HG02610 (cell line): ENCODE data around the gene NR2F1-AS1.

ENCODE experiments used
- ATAC-seq: cut with Tn5 transposase; IDR thresholded peaks from one replicate; pipeline ENCODE4 v1.9.1; 2021; ENCODE audit warnings: mild to moderate bottlenecking, moderate library complexity; ENCODE audit not compliant: unreplicated experiment

Gene NR2F1-AS1

DNA sequence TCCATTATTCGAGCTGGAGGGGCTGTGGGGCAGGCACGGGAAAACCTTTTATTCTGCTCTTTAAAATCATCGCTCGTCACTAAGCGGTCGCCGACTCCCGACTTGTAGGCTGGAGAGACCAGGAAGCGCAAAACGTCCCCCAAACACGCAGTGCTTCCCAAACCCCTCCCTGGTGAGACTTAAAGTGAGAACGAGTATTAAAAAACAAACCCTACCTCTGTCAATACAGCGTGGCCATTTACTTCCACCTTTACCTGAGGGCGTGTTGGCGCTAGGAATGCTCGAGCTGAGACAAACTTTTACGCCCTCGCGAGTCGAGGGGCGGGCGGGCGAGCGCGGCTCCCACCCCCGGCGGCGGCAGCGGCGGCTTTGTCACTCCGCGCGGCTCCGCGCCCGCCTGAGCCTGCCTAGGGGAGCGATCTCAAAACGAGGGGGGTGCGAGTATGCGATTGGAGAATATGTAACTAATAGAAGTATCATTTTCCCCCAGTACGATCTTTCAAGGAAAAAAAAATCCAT is at the start of gene NR2F1-AS1:
Gene NR2F1-AS1 (minus strand): TSS at position 293 of the 519 bp plus-strand sequence.
- peak; percentile 23 for ATAC-seq

DNA sequence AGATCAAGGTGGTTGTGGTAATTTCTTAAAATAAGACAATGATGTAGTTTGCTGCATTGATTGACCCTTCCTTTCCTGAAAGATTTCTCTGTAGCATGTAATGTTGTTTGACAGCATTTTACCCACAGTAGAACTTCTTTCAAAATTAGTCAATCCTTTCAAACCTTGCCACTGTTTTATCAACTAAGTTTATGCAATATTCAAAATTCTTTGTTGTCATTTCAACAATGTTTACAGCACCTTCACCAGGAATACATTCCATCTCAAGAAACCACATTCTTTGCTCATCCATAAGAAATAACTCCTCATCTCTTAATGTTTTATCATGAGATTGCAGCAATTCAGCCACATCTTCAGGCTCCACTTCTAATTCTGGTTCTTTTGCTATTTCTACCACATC is 45.8 kb upstream of the NR2F1-AS1 start:
- ATAC-seq = no peak

DNA sequence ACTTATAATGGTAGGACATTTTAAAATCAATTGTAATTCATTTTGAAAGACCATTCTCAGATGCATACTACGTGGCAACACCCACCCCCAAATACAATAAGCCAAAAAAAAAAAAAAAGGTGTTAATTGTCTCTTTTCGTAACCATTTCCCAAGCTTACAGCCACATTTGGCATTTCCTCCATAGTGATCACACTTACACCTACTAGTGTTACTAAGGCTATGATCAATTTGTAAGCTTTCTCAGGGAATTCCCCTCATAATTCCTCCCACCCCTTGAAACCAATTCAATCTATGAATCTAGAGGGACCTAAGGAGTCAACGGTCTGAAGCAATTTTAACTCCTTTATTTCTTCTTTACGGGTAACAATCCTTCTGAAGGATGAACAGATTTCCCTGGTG is 42.1 kb upstream of the NR2F1-AS1 start:
- ATAC-seq = no peak

- ATAC-seq = no peak
Measured at GRCh38 chr5:93622240-93622885, 41.3 kb upstream of the NR2F1-AS1 start.

- peak; percentile 12 for ATAC-seq
Measured at GRCh38 chr5:93621327-93621798, 40.3 kb upstream of the NR2F1-AS1 start.

GRCh38 chr5:93620487-93621326 is 39.7 kb upstream of the NR2F1-AS1 start:
- peak; percentile 95 for ATAC-seq

GRCh38 chr5:93616538-93617174 is 35.6 kb upstream of the NR2F1-AS1 start:
- ATAC-seq = no peak

DNA sequence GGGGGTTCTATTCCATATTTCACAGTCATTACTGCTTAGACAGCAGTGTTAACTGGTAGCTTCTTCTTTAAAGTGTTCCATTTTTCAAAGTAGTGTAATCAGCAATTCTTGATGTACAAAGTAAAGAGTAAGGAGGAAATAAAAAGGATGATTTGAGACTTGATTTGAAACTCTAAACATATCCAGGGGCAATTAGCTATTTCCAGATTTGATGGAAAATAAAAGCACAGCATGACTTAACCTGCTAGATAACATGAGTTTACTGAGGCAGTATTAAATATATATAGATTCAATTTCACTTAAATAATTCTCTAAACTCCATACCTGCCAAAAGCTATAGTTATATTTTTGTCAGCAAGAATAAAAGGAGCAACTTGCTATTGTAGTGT is 31.8 kb upstream of the NR2F1-AS1 start:
- ATAC-seq = no peak

DNA sequence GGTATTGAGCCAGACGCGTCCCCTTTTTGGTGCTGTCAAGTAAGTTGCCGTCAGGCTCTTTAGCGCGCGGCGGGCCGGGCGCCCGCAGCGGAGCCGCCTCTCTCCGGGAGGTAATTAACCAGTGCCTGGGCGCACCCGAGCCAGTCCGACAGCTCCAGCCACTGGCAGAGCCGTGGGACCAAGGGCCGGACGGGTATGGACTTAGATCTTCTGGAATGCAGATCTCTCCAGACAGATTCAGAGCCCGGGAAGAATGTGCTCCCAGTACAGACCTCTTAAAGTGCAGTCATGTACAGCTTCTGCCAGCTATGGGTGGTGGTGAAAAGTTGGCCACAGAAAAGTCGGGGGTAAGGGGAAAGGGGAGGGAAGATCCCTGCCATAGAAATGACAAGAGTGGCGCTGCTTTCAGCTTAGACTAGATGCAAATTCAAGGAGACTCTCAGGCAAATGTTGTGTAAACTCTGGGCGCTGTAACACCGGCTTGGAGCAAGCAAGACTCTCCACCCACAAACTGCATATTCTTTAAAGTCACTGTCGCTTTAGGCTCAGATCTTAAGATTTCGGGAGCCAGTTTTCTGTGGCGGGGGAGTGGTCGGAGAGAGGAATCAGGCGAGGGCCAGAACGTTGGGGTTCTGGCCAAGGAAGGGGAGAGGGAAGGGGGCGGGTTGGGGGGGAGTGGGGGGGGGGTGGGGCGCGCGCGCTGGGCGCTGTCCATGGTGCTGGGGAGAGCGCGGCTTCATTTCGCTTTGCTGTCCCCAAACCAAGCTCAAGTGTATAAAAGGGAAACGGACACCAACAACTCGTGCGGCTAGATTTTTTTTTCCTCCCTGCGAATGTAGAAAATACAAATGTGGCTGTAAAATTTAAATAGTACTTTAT is 31.2 kb upstream of the NR2F1-AS1 start:
- ATAC-seq = no peak

DNA sequence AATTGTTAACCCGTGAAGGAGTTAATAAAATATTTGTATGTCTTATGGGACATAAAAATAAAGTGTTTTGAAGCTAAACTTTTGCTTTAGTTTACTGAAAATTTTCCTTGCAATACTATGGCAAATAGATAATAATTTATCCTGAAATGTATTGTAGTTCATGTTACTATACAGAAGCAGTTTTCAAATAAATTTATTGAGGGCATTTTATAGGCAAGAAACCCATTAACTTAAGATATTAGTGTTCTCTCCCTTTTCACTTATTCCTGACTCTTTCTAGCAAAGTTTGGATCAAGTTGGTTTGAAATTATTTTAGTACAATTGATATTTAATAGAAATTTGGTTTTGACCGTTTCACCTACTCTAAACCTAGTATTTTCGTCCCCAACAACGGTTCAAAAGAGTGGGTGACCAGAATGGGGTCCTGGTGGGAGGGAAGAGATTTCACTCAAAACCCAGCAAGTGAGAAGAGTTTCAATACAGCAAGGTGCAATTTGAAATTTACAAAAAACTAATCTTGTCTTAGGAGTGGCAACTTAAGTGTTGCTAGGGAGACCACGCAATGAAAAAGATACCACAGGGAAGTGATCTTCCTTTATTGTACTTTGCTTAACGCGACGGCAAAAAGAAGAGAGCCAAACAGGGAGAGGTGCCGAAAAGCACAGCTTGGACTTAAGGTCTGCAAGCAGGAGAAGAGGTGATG is 30.4 kb upstream of the NR2F1-AS1 start:
- ATAC-seq = no peak

- no peak for ATAC-seq
Measured at GRCh38 chr5:93610581-93611272, 29.7 kb upstream of the NR2F1-AS1 start.

GRCh38 chr5:93609762-93610161 is 28.7 kb upstream of the NR2F1-AS1 start:
- no peak for ATAC-seq

GRCh38 chr5:93608855-93609254 is 27.8 kb upstream of the NR2F1-AS1 start:
- no peak for ATAC-seq

DNA sequence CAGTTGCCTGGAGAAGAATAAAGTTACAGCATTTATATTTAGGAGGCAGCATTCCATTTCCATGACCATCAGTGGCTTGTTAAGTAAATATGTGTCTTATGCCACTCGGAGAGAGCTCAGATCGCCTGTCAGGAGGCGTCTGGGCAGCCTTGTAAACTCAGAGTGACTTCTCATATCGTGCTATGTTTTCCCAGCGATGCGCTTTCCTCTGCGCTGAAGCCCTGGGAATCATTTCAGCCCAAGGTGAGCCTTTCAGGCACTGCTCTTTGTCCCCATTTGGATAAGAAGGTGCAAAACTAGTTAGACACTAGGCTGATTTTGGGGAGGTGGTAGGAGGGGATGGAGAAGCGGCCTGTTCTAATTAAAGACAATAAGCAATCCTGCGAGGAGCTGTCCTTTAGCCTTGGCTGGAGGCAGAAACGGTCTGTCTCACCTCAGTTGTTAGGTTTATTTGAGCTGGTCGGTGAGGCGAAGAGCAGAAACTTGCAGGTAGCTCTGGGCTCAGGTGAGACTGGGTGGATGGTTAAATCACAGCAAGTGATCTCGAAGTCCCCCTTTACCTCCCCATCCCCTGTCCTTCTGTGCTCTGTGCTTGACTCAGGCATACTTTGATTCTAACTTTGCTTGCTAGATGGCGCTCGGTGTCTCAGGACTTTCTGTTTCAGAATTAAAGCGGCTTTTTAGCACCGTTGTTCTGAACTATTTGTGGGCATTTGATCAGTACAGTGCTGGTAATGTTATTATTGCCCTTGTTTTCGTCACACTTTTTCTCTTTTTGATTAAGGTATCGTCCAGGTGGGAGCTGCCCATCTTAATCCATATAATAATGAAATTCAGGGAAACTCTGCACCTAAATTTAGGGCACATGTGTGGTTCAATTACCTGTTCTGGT is 26.6 kb upstream of the NR2F1-AS1 start:
- ATAC-seq = peak; percentile 91

GRCh38 chr5:93606382-93606752 is 25.3 kb upstream of the NR2F1-AS1 start:
- ATAC-seq = no peak

DNA sequence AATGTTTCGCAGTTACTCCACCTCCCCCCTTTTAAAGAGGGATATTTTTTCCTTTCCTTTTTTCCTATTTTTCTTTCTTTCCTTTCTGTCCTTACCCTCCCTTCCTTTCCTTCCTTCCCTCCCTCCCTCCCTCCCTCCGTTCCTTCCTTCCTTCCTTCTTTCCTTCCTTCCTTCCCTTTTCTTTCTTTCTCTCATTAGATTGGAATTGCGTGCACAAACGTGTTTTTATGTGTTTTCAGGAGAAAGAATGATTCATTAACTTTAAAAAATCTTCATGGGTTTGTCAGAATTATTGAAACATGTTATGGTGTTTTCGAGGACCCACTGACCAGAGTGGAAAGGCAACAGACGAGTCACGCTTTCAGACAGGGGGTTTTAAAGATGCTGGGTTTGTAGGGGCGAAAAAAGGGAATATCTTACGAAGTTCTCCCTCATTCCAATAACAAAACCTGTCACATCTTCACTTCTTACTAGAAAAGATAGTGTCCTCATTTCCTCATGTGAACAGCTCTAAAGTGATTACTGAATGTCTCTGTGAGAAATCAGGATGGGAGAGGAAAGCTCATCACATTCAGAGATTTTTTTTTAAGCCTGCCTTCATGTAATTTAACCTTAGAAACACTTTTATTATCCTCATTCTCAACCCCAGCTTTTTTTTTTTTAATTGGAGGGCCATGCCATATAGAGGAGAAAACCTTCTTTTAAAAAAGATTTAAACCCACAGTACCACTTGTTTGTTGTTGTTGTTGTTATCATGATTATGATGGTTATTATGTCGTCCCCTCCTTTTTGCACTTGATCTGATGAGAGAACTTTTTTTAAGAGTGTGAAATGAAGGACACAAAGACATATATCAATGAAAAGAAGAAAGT is 23.9 kb upstream of the NR2F1-AS1 start:
- ATAC-seq = no peak
